Measurements from ENCODE around the gene C1orf35. TPM values are rescaled to one million over a fixed set of nuclear protein-coding genes. Genes with fewer than 3 reads are reported as not detected.

Gene C1orf35
- total and polyA plus RNA-seq, 9 of the 15 experiments (the other 6 are each of a cell fraction or from before 2014, with no cell fraction given): 3.2 to 48.7 (median 12.5) TPM

GRCh38 chr1:228082918-228083870 is 19.9 kb downstream of the C1orf35 start (continued):
- no peak for TF ChIP-seq SAFB2 (IDR thresholded peaks at IDR 0.05; ENCODE audit: borderline replicate concordance, low read depth, low read length, severe bottlenecking)
- TF ChIP-seq MCM2 (IDR thresholded peaks at IDR 0.05; ENCODE audit: low read depth): no peak
- no peak for TF ChIP-seq TSHZ1 (CRISPR knock-in tag; IDR thresholded peaks at IDR 0.05)
- TF ChIP-seq KLF16 (IDR thresholded peaks at IDR 0.05): no peak
- no peak; a peak in 1 of 3 replicates for TF ChIP-seq CBX3 (IDR thresholded peaks at IDR 0.05; ENCODE audit: borderline replicate concordance in 1 of 2, low read length in 2 of 2)
- 0 out of 2 replicates have a peak, but pooled peaks have one; percentile 18 for TF ChIP-seq ETV5 (CRISPR knock-in tag; IDR thresholded peaks at IDR 0.05; ENCODE audit: low read depth)
- TF ChIP-seq RBM15 (IDR thresholded peaks at IDR 0.05; ENCODE audit: insufficient read depth, low read length): no peak
- TF ChIP-seq HMGN3 (IDR thresholded peaks at IDR 0.05; ENCODE audit: borderline replicate concordance, extremely low read depth, insufficient read length, low read depth, low read length): peak; percentile 25
- no peak for TF ChIP-seq XRCC3 (IDR thresholded peaks at IDR 0.05)
- no peak for TF ChIP-seq BDP1 (IDR thresholded peaks at IDR 0.05; ENCODE audit: insufficient read depth, insufficient read length)
- TF ChIP-seq TAF1 (IDR thresholded peaks at IDR 0.05; ENCODE audit: control insufficient read depth, extremely low read depth, insufficient read depth, low read length, severe bottlenecking): peak; percentile 9
- no peak for TF ChIP-seq NCOR1 (IDR thresholded peaks at IDR 0.05)
- no peak for TF ChIP-seq EHMT2 (IDR thresholded peaks at IDR 0.05)
- TF ChIP-seq ZNF76 (CRISPR knock-in tag; IDR thresholded peaks at IDR 0.05; ENCODE audit: borderline replicate concordance): no peak
- TF ChIP-seq NR2F6 (CRISPR knock-in tag; IDR thresholded peaks at IDR 0.05): no peak
- no peak for TF ChIP-seq SIN3B (IDR thresholded peaks at IDR 0.05; ENCODE audit: low read depth)
- no peak for TF ChIP-seq SMARCB1 (IDR thresholded peaks at IDR 0.05; ENCODE audit: insufficient read length, low read depth)
- TF ChIP-seq FOXA1 (IDR thresholded peaks at IDR 0.05; ENCODE audit: borderline replicate concordance): no peak
- TF ChIP-seq ZNF263 (CRISPR knock-in tag; IDR thresholded peaks at IDR 0.05; ENCODE audit: borderline replicate concordance): peak; percentile 12; the same call in 1 of the 2 replicates
- TF ChIP-seq ARID3B (CRISPR knock-in tag; IDR thresholded peaks at IDR 0.05; ENCODE audit: borderline replicate concordance): no peak
- TF ChIP-seq ZNF212 (CRISPR knock-in tag; IDR thresholded peaks at IDR 0.05): 0 out of 2 replicates have a peak, but pooled peaks have one; percentile 69
- no peak for TF ChIP-seq BHLHE40 (IDR thresholded peaks at IDR 0.05; ENCODE audit: low read length)
- TF ChIP-seq ESRRB (CRISPR knock-in tag; IDR thresholded peaks at IDR 0.05; ENCODE audit: borderline replicate concordance): no peak
- no peak for TF ChIP-seq CSDE1 (IDR thresholded peaks at IDR 0.05)
